ENCODE measurements around the gene C13orf46. TPM values are rescaled to one million over a fixed set of nuclear protein-coding genes. Genes with fewer than 3 reads are reported as not detected.
A peak's percentile ranks its signal among the peaks of the same experiment; 100 is the strongest.

The C13orf46 gene
- total and polyA plus RNA-seq, 2 donors (not counting 1 experiment from before 2014, with no cell fraction given), result 0.50 to 0.56 TPM

- DNase-seq (ENCODE audit: low read depth in 2 of 2), result peak; percentile 68 to 90
- peak overlapping the region in 1 of 4 experiments; percentile 10 for H3K4me3 ChIP-seq (replicated peaks in 1 of 4; ENCODE audit: control extremely low read depth in 1 of 4, insufficient read depth in 1 of 4, low read depth in 3 of 4, low read length in 4 of 4)
Observed at GRCh38 chr13:113928685-113929627, 44.9 kb downstream of the C13orf46 start.

GRCh38 chr13:113927661-113928581, 46.0 kb downstream of the C13orf46 start:
- no peak for TF ChIP-seq EZH2 (IDR thresholded peaks at IDR 0.05; ENCODE audit: low read length, missing control alignments)
- TF ChIP-seq, protein P1, sequence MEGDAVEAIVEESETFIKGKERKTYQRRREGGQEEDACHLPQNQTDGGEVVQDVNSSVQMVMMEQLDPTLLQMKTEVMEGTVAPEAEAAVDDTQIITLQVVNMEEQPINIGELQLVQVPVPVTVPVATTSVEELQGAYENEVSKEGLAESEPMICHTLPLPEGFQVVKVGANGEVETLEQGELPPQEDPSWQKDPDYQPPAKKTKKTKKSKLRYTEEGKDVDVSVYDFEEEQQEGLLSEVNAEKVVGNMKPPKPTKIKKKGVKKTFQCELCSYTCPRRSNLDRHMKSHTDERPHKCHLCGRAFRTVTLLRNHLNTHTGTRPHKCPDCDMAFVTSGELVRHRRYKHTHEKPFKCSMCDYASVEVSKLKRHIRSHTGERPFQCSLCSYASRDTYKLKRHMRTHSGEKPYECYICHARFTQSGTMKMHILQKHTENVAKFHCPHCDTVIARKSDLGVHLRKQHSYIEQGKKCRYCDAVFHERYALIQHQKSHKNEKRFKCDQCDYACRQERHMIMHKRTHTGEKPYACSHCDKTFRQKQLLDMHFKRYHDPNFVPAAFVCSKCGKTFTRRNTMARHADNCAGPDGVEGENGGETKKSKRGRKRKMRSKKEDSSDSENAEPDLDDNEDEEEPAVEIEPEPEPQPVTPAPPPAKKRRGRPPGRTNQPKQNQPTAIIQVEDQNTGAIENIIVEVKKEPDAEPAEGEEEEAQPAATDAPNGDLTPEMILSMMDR (conservative IDR thresholded peaks at IDR 0.05 in 1 of 2, IDR thresholded peaks at IDR 0.05 in 1 of 2; ENCODE audit: low read depth in 1 of 2, low read length in 2 of 2), result no peak
- Histone ChIP-seq H3K9ac (ENCODE audit: insufficient read depth, low read length) (peak overlapping the region; percentile 58), H3K79me2 (ENCODE audit: control insufficient read depth, insufficient read depth, low read length) (no peaks in the 10 kb centered on the region), H3K27me3 (ENCODE audit: control insufficient read depth, insufficient read depth, low read length) (no peaks in the 10 kb centered on the region), H4K20me1 (ENCODE audit: control insufficient read depth, extremely low read depth, insufficient read depth, low read length) (no peaks in the 10 kb centered on the region), H3K4me2 (ENCODE audit: extremely low read depth, insufficient read depth, low read length) (peak overlapping the region; percentile 75), H3K4me1 (ENCODE audit: control insufficient read depth, extremely low read depth, insufficient read depth, low read length) (peaks cover 32% of the 10 kb centered on the region), H2AFZ (ENCODE audit: low read length) (no peak overlapping the region), H3K36me3 (ENCODE audit: control insufficient read depth, insufficient read depth, low read length) (no peaks in the 10 kb centered on the region), H3K9me3 (ENCODE audit: control insufficient read depth, insufficient read depth, low read depth, low read length) (no peaks in the 10 kb centered on the region), H3K4me3 (replicated peaks in 1 of 4; ENCODE audit: control extremely low read depth in 1 of 4, insufficient read depth in 1 of 4, low read depth in 3 of 4, low read length in 4 of 4) (peak overlapping the region in 1 of 4 experiments; percentile 10), H3K27ac (ENCODE audit: insufficient read depth, low read length) (peak overlapping the region; percentile 89)
- peak; percentile 90 to 97 for DNase-seq (ENCODE audit: low read depth in 2 of 2)

More at GRCh38 chr13:113928685-113929627, 44.9 kb downstream of the C13orf46 start:
- TF ChIP-seq, protein P1 (conservative IDR thresholded peaks at IDR 0.05 in 1 of 2, IDR thresholded peaks at IDR 0.05 in 1 of 2; ENCODE audit: low read depth in 1 of 2, low read length in 2 of 2), result no peak
- TF ChIP-seq EZH2 (IDR thresholded peaks at IDR 0.05; ENCODE audit: low read length, missing control alignments), result no peak
- no peaks in the 10 kb centered on the region for H3K79me2 ChIP-seq (ENCODE audit: control insufficient read depth, insufficient read depth, low read length)
- H3K36me3 ChIP-seq (ENCODE audit: control insufficient read depth, insufficient read depth, low read length), result no peaks in the 10 kb centered on the region
- H4K20me1 ChIP-seq (ENCODE audit: control insufficient read depth, extremely low read depth, insufficient read depth, low read length), result no peaks in the 10 kb centered on the region
- peak overlapping the region; percentile 87 for H3K27ac ChIP-seq (ENCODE audit: insufficient read depth, low read length)
- no peak overlapping the region for H2AFZ ChIP-seq (ENCODE audit: low read length)
- peak overlapping the region; percentile 75 for H3K4me2 ChIP-seq (ENCODE audit: extremely low read depth, insufficient read depth, low read length)
- peaks cover 32% of the 10 kb centered on the region for H3K4me1 ChIP-seq (ENCODE audit: control insufficient read depth, extremely low read depth, insufficient read depth, low read length)
- H3K9me3 ChIP-seq (ENCODE audit: control insufficient read depth, insufficient read depth, low read depth, low read length), result no peaks in the 10 kb centered on the region
- peak overlapping the region; percentile 58 for H3K9ac ChIP-seq (ENCODE audit: insufficient read depth, low read length)
- no peaks in the 10 kb centered on the region for H3K27me3 ChIP-seq (ENCODE audit: control insufficient read depth, insufficient read depth, low read length)

Data from fibroblast of lung (primary cell).